Stimulated activated CD8-positive, alpha-beta memory T cell treated with anti-CD3 and anti-CD28 coated beads, Interleukin-15, amount 100 ng/mL, for 48 hours (primary cell): Measurements from ENCODE around the gene SRRM2.

ENCODE experiments used
- DNase-seq, 2 donors: peaks; one replicate each; pipeline ENCODE4 v3.0.0-alpha.2; 2020; ENCODE audit warnings: low read depth in 2 of 2

Gene SRRM2

GRCh38 chr16:2762711-2763110, 10.3 kb downstream of the SRRM2 start:
- no peak for DNase-seq

- no peak for DNase-seq
These were observed 10.7 kb downstream of the SRRM2 start for GRCh38 chr16:2763173-2763572.

- no peak for DNase-seq
These were observed 12.3 kb downstream of the SRRM2 start for GRCh38 chr16:2764718-2765117.

- DNase-seq, result no peak
These were observed 13.3 kb downstream of the SRRM2 start for GRCh38 chr16:2765462-2766404.

- DNase-seq, result no peak
These were observed 14.1 kb downstream of the SRRM2 start for GRCh38 chr16:2766430-2767139.

GRCh38 chr16:2767140-2767731, 14.8 kb downstream of the SRRM2 start:
- DNase-seq, result no peak

- DNase-seq, result no peak
These were observed 15.5 kb downstream of the SRRM2 start for GRCh38 chr16:2767891-2768290.

GRCh38 chr16:2768403-2769089, 16.1 kb downstream of the SRRM2 start:
- DNase-seq, result no peak

- no peak for DNase-seq
These were observed 16.7 kb downstream of the SRRM2 start for GRCh38 chr16:2769100-2769529.

GRCh38 chr16:2769675-2770056, 17.2 kb downstream of the SRRM2 start:
- no peak for DNase-seq

- DNase-seq, result no peak
These were observed 17.9 kb downstream of the SRRM2 start for GRCh38 chr16:2770057-2770951.

GRCh38 chr16:2771496-2772402, 19.3 kb downstream of the SRRM2 start:
- no peak for DNase-seq

GRCh38 chr16:2773188-2773968, 20.9 kb downstream of the SRRM2 start:
- no peak for DNase-seq

GRCh38 chr16:2774161-2774891, 21.9 kb downstream of the SRRM2 start:
- DNase-seq, result no peak

GRCh38 chr16:2775131-2775716, 22.8 kb downstream of the SRRM2 start:
- DNase-seq, result no peak

- DNase-seq, result no peak
These were observed 23.5 kb downstream of the SRRM2 start for GRCh38 chr16:2775765-2776499.

- peak in 1 of 2 donors; percentile 28 for DNase-seq
These were observed 24.2 kb downstream of the SRRM2 start for GRCh38 chr16:2776500-2777139.
